ENCODE measurements around the gene MAP3K6.

- TF ChIP-seq POLR2A (IDR thresholded peaks at IDR 0.05; ENCODE audit: low read length) (no peak), GATA1 (IDR thresholded peaks at IDR 0.05; ENCODE audit: low read depth, low read length) (no peak)
These were observed 48.6 kb downstream of the MAP3K6 start for GRCh38 chr1:27318136-27318535.
